ENCODE data around the gene LINS1. TPM values are rescaled to one million over a fixed set of nuclear protein-coding genes. Genes with fewer than 3 reads are reported as not detected.
"Not testable (repeated sequence)": the region's sequence is repeated elsewhere in the genome, so short reads cannot be mapped to it uniquely, and the experiment has no call there.

Gene LINS1
- total and polyA plus RNA-seq, 2 experiments from 2014 or later: 11.7 to 15.4 TPM

DNA sequence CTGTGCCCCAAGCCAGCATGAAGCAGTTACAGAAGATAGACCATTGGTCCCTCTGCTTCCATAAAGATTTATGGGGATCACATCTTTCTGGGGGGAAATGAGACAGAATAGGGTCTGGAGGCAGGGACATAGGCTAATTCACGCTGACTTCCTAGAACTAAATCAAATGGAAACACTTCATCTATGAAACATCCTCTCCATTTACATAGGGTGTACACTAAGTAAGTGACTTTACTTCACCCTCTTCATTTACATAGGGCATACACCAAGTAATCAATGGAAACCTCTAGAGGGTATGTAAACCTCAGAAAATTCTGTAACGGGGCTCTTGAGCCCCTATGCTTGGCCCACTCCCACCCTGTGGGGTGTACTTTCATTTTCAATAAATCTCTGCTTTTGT is 10.1 kb downstream of the LINS1 start (continued):
- TF ChIP-seq REST (IDR thresholded peaks at IDR 0.05; ENCODE audit: unreplicated experiment): no peak
- TF ChIP-seq POLR2AphosphoS5 (IDR thresholded peaks at IDR 0.05; ENCODE audit: low read depth): no peak

- H3K79me2 ChIP-seq (replicated peaks; ENCODE audit: insufficient read depth): peaks cover 85% of the 10 kb centered on the region
- H3K27me3 Mint-ChIP-seq (ENCODE audit: insufficient read depth, low read depth, poor library complexity); H3K4me2 ChIP-seq; H3K4me3 Mint-ChIP-seq; H3K27me3 ChIP-seq (ENCODE audit: insufficient read depth); H3K27ac Mint-ChIP-seq; H4K20me1 ChIP-seq (replicated peaks; ENCODE audit: insufficient read depth); H3K4me1 ChIP-seq (ENCODE audit: insufficient read depth); H3F3A ChIP-seq (replicated peaks; ENCODE audit: low read depth); DNase-seq (ENCODE audit: low spot score); H2AFZ ChIP-seq; H3K9me2 ChIP-seq (ENCODE audit: insufficient read depth); H3K4me3 ChIP-seq; ATAC-seq; H3K4me1 Mint-ChIP-seq; H3K27ac ChIP-seq (ENCODE audit: low read depth): not testable (repeated sequence)
- H3K36me3 ChIP-seq (ENCODE audit: insufficient read depth): peaks cover 28% of the 10 kb centered on the region
- H3K36me3 Mint-ChIP-seq (ENCODE audit: low read depth): peaks cover 50% of the 10 kb centered on the region
- H3K9me3 Mint-ChIP-seq: peaks cover 58% of the 10 kb centered on the region
Measured at GRCh38 chr15:100591163-100591562, 10.8 kb downstream of the LINS1 start.

GRCh38 chr15:100588638-100589242 is 13.2 kb downstream of the LINS1 start:
- peaks cover 71% of the 10 kb centered on the region for H3K36me3 Mint-ChIP-seq (ENCODE audit: low read depth)
- no peaks in the 10 kb centered on the region for H3K4me1 Mint-ChIP-seq
- Histone ChIP-seq H3K4me1 (ENCODE audit: insufficient read depth) (no peaks in the 10 kb centered on the region), H3K27me3 (ENCODE audit: insufficient read depth) (no peaks in the 10 kb centered on the region), H3F3A (replicated peaks; ENCODE audit: low read depth) (no peaks in the 10 kb centered on the region), H4K20me1 (replicated peaks; ENCODE audit: insufficient read depth) (no peaks in the 10 kb centered on the region), H3K79me2 (replicated peaks; ENCODE audit: insufficient read depth) (peaks cover 74% of the 10 kb centered on the region), H3K4me3 (no peak overlapping the region), H3K27ac (ENCODE audit: low read depth) (no peak overlapping the region), H2AFZ (no peak overlapping the region), H3K36me3 (ENCODE audit: insufficient read depth) (peaks cover 29% of the 10 kb centered on the region), H3K9me2 (ENCODE audit: insufficient read depth) (peaks cover 3% of the 10 kb centered on the region; the same call in 1 of the 2 replicates), H3K4me2 (no peak overlapping the region)
- TF ChIP-seq, protein P1, sequence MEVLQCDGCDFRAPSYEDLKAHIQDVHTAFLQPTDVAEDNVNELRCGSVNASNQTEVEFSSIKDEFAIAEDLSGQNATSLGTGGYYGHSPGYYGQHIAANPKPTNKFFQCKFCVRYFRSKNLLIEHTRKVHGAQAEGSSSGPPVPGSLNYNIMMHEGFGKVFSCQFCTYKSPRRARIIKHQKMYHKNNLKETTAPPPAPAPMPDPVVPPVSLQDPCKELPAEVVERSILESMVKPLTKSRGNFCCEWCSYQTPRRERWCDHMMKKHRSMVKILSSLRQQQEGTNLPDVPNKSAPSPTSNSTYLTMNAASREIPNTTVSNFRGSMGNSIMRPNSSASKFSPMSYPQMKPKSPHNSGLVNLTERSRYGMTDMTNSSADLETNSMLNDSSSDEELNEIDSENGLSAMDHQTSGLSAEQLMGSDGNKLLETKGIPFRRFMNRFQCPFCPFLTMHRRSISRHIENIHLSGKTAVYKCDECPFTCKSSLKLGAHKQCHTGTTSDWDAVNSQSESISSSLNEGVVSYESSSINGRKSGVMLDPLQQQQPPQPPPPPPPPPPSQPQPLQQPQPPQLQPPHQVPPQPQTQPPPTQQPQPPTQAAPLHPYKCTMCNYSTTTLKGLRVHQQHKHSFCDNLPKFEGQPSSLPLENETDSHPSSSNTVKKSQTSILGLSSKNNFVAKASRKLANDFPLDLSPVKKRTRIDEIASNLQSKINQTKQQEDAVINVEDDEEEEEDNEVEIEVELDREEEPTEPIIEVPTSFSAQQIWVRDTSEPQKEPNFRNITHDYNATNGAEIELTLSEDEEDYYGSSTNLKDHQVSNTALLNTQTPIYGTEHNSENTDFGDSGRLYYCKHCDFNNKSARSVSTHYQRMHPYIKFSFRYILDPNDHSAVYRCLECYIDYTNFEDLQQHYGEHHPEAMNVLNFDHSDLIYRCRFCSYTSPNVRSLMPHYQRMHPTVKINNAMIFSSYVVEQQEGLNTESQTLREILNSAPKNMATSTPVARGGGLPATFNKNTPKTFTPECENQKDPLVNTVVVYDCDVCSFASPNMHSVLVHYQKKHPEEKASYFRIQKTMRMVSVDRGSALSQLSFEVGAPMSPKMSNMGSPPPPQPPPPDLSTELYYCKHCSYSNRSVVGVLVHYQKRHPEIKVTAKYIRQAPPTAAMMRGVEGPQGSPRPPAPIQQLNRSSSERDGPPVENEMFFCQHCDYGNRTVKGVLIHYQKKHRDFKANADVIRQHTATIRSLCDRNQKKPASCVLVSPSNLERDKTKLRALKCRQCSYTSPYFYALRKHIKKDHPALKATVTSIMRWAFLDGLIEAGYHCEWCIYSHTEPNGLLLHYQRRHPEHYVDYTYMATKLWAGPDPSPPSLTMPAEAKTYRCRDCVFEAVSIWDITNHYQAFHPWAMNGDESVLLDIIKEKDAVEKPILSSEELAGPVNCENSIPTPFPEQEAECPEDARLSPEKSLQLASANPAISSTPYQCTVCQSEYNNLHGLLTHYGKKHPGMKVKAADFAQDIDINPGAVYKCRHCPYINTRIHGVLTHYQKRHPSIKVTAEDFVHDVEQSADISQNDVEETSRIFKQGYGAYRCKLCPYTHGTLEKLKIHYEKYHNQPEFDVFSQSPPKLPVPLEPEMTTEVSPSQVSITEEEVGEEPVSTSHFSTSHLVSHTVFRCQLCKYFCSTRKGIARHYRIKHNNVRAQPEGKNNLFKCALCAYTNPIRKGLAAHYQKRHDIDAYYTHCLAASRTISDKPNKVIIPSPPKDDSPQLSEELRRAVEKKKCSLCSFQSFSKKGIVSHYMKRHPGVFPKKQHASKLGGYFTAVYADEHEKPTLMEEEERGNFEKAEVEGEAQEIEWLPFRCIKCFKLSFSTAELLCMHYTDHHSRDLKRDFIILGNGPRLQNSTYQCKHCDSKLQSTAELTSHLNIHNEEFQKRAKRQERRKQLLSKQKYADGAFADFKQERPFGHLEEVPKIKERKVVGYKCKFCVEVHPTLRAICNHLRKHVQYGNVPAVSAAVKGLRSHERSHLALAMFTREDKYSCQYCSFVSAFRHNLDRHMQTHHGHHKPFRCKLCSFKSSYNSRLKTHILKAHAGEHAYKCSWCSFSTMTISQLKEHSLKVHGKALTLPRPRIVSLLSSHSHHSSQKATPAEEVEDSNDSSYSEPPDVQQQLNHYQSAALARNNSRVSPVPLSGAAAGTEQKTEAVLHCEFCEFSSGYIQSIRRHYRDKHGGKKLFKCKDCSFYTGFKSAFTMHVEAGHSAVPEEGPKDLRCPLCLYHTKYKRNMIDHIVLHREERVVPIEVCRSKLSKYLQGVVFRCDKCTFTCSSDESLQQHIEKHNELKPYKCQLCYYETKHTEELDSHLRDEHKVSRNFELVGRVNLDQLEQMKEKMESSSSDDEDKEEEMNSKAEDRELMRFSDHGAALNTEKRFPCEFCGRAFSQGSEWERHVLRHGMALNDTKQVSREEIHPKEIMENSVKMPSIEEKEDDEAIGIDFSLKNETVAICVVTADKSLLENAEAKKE (CRISPR knock-in tag; IDR thresholded peaks at IDR 0.05): no peak
- TF ChIP-seq ZNF331 (CRISPR knock-in tag; IDR thresholded peaks at IDR 0.05; ENCODE audit: low read depth): no peak
- H3K27ac Mint-ChIP-seq: no peak overlapping the region
- no peak overlapping the region for H3K4me3 Mint-ChIP-seq
- peaks cover 3% of the 10 kb centered on the region for H3K27me3 Mint-ChIP-seq (ENCODE audit: insufficient read depth, low read depth, poor library complexity)
- ATAC-seq (no peak), DNase-seq (ENCODE audit: low spot score) (peak; percentile 55)
- peaks cover 77% of the 10 kb centered on the region for H3K9me3 Mint-ChIP-seq
